ENCODE results near the gene TMED10. TPM values are rescaled to one million over a fixed set of nuclear protein-coding genes. Genes with fewer than 3 reads are reported as not detected.

Gene TMED10
- polyA plus RNA-seq, 1 of the 3 experiments (the other 2 are of a cell fraction) = 168 TPM

- Histone ChIP-seq H3K4me2 (no peak overlapping the region), H3K4me3 (ENCODE audit: low read depth in 2 of 2, low read length in 1 of 2) (no peak overlapping the region), H3K9ac (no peak overlapping the region), H2AFZ (ENCODE audit: low read depth) (no peak overlapping the region), H3K27me3 (ENCODE audit: insufficient read depth) (no peaks in the 10 kb centered on the region), H3K36me3 (replicated peaks in 1 of 2; ENCODE audit: control insufficient read depth in 1 of 2, insufficient read depth in 2 of 2, low read length in 1 of 2) (no peaks in the 10 kb centered on the region), H3K27ac (ENCODE audit: low read depth in 2 of 2, low read length in 1 of 2) (no peak overlapping the region), H4K20me1 (ENCODE audit: insufficient read depth) (no peaks in the 10 kb centered on the region), H3F3A (replicated peaks; ENCODE audit: insufficient read depth) (no peaks in the 10 kb centered on the region), H3K9me2 (no peaks in the 10 kb centered on the region), H3K4me1 (ENCODE audit: control insufficient read depth in 1 of 2, insufficient read depth in 2 of 2, low read depth in 1 of 2, low read length in 1 of 2) (no peaks in the 10 kb centered on the region), H3K9me3 (no peaks in the 10 kb centered on the region), H3K79me2 (ENCODE audit: insufficient read depth) (no peaks in the 10 kb centered on the region)
- CTCF ChIA-PET = no interaction called here
- no peak for TF ChIP-seq GABPA (IDR thresholded peaks at IDR 0.05; ENCODE audit: low read depth)
- no peak for TF ChIP-seq FOXJ3 (CRISPR knock-in tag; IDR thresholded peaks at IDR 0.05)
- TF ChIP-seq, protein P1, sequence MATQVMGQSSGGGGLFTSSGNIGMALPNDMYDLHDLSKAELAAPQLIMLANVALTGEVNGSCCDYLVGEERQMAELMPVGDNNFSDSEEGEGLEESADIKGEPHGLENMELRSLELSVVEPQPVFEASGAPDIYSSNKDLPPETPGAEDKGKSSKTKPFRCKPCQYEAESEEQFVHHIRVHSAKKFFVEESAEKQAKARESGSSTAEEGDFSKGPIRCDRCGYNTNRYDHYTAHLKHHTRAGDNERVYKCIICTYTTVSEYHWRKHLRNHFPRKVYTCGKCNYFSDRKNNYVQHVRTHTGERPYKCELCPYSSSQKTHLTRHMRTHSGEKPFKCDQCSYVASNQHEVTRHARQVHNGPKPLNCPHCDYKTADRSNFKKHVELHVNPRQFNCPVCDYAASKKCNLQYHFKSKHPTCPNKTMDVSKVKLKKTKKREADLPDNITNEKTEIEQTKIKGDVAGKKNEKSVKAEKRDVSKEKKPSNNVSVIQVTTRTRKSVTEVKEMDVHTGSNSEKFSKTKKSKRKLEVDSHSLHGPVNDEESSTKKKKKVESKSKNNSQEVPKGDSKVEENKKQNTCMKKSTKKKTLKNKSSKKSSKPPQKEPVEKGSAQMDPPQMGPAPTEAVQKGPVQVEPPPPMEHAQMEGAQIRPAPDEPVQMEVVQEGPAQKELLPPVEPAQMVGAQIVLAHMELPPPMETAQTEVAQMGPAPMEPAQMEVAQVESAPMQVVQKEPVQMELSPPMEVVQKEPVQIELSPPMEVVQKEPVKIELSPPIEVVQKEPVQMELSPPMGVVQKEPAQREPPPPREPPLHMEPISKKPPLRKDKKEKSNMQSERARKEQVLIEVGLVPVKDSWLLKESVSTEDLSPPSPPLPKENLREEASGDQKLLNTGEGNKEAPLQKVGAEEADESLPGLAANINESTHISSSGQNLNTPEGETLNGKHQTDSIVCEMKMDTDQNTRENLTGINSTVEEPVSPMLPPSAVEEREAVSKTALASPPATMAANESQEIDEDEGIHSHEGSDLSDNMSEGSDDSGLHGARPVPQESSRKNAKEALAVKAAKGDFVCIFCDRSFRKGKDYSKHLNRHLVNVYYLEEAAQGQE (IDR thresholded peaks at IDR 0.05; ENCODE audit: low read depth, low read length) = no peak
- TF ChIP-seq MAX (IDR thresholded peaks at IDR 0.05; ENCODE audit: low read depth) = no peak
- TF ChIP-seq NFIC (IDR thresholded peaks at IDR 0.05; ENCODE audit: borderline replicate concordance) = no peak
- TF ChIP-seq FOXM1 (IDR thresholded peaks at IDR 0.05; ENCODE audit: low read depth) = no peak
- TF ChIP-seq CTCF (IDR thresholded peaks at IDR 0.05) = no peak
- TF ChIP-seq ZBTB33 (IDR thresholded peaks at IDR 0.05; ENCODE audit: borderline replicate concordance, low read depth) = no peak
- TF ChIP-seq EZH2phosphoT487 (IDR thresholded peaks at IDR 0.05; ENCODE audit: borderline replicate concordance, low read depth) = no peak
- TF ChIP-seq NRF1 (IDR thresholded peaks at IDR 0.05; ENCODE audit: low read depth, low read length) = no peak
- no peak for TF ChIP-seq RAD21 (IDR thresholded peaks at IDR 0.05; ENCODE audit: low read length)
- TF ChIP-seq USF1 (IDR thresholded peaks at IDR 0.05; ENCODE audit: borderline replicate concordance, low read depth) = no peak
- TF ChIP-seq MXI1 (IDR thresholded peaks at IDR 0.05; ENCODE audit: low read depth, low read length) = no peak
- TF ChIP-seq MEF2A (IDR thresholded peaks at IDR 0.05; ENCODE audit: borderline replicate concordance, low read depth) = no peak
- TF ChIP-seq RXRA (IDR thresholded peaks at IDR 0.05; ENCODE audit: borderline replicate concordance, low read depth) = no peak
- no peak for TF ChIP-seq FOSL2 (IDR thresholded peaks at IDR 0.05; ENCODE audit: borderline replicate concordance, low read depth)
- TF ChIP-seq RFX5 (IDR thresholded peaks at IDR 0.05; ENCODE audit: low read length) = no peak
- 81% methylated on average over 3 of the region's 3 CpGs for WGBS (ENCODE audit: low lambda C conversion rate)
- DNase-seq = no peak
- POLR2A ChIA-PET = no interaction called here
Measured at GRCh38 chr14:75191100-75191499, 14.7 kb upstream of the TMED10 start.
